SKM-1 (cell line): ENCODE results near the gene GRM5.
A peak's percentile ranks its signal among the peaks of the same experiment; 100 is the strongest.
"Not testable (repeated sequence)": the region's sequence is repeated elsewhere in the genome, so short reads cannot be mapped to it uniquely, and the experiment has no call there.

Experiments used
- DNase-seq: peaks from one replicate; lab custom pipeline; 2025; ENCODE audit not compliant: unreplicated experiment; lab: John Stamatoyannopoulos, UW

GRM5 gene

DNA sequence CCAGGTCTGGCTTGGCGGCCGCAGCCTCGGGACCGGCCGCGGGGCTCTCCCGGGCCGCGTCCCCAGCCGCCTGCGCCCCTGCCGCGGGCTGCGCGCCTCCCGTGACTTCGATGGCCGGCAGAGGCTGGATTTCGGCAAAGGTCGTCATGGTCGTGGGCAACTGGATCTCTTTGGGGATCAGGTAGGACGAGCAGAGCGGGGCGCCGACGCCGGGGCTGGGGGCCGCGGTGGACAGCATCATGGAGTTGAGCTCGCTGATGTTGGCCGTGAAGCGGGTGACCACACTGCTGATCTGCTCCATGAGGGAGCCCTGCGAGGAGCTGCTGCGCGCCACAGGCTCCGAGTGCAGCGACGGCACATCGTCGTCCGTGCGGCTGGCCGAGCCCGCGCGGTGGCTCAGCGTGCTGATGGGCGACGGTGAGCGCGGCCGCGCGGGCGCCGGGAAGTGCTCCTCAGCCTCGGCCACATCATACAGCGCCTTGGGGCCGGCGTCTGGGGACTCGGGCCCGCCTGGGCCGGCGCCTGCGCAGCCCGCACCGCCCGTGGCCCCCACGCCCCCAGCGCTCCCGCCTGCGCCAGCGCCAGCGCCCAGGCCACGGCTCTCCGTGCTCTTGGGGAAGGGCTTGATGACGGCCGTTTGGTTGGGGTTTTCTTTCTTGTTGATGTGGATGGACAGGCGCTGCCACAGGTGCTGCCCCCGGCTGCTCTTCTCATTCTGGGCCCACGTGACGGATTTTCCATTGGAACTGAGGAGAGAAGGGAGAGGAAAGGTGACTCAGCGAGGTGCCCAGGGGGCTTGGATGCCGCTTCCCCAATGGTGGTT lies 556.8 kb downstream of the GRM5 start:
- no peak for DNase-seq

DNA sequence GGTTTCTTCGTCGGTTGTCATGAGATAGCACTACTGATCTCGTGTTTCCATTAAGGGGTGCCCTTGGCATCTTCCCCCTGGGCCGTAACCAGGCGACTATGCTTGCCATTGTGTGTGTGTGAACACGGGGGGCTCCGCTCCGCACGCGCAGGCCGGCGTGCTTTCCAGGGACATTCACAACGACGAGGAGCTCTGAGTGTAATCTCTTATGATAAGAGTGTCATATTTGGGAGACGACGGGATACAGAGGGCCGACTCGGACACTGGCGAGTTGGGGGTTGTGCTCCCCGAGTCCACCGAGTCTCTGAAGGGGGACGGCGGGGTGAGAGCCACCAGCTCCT lies 557.4 kb downstream of the GRM5 start:
- no peak for DNase-seq

DNA sequence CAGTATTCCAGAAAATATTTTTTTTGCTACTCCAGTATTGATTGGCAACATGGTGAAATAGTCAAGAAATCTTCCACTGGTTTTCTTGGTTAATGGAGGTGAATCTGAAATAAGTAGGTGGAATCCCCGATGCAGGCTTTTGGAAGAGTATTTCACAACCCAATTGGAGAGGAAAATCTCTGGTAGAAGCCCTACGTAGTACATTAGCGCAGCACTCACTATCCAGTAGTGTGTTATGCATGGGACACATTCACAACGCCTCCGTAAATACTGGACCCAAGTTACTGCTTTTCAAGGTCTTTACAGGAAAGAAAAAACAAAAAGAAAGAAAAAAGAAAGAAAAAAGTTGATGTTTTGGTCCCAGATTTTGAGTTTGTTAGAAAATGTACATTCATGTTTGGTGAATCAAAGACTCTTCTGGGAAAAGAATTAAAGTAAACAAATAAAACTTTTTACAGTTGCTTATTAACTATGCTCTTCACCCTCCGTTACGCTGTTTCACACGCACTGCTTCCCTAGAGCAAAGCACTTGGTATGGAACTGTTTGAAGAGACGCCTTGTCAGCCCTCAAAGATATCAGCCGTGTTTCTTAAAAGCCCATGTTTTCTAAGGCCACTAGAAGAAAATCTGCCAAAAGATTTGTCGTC lies 557.9 kb downstream of the GRM5 start:
- DNase-seq = no peak

DNA sequence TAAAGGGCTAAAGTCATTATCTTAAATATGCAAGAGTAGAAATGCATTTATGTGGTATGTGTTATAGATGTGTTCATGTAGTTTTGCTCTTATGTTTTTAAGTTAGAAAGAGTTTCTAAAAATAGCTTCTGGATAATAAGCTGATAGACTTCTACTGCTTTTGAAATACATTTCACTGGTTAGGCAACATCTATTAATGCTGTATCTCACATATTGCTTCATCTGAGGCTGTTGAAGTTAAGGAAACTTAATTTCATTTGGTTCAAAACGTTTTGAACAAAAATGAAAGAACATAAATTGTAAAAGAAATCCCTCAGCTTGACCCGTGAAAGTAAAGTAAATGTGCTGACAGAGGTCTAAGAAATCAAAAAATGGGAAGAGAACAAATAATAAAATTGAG lies 564.2 kb downstream of the GRM5 start:
- no peak for DNase-seq

DNA sequence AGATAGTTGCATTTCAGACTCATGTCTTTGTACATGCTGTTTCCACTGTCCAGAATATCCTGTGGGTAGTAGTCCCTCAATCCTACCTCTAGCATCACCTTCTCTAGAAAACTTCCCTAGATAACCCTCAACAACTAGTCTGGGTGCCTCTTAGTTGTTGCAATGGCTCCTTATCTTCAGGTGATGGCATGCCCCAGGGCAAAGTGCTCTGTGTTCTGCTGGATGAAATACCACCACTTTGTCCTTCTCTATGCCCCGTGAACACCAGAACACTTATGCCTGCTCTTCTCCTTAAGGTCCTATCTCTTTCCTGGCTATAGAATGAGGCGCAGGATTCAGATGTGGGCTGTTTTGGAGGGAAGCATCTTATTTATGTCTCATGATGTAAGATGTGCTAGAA lies 569.9 kb downstream of the GRM5 start:
- DNase-seq = no peak

DNA sequence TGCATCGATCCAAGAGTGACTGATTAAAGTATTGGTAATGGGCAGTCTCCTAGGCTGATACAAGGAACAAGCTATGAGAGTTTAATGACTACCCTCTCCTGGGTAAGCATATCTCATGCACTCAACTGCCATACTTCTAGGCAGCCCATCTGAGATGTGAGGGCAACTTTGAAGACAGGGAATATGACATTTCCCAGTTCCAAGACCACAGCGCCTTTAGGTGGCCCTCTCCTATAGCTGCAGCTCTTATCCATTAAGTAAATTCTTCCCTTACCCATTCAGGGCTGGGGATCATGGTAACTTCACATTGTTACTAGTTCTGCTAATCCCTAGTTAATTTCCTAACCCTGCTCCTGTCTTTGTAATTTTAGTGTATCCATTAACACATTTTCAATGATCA lies 570.9 kb downstream of the GRM5 start:
- no peak for DNase-seq

DNA sequence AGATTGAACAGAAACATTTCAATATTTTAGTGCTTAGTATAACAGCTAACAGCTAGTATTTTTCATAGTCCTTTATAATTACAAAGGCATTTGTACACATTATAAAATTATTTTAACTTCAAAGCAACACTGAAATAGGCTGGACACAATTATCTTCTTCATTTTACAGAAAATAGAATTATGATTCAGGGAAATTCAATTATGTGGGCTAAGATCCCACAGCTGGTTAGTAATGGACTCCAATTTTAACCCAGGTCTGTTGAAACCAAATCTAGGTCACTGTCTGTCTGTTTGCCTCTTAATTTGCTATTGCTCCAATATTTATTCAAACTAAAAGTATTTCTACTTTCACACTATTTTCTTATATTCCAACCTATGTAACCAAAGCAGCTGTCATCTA lies 574.1 kb downstream of the GRM5 start:
- no peak for DNase-seq

DNA sequence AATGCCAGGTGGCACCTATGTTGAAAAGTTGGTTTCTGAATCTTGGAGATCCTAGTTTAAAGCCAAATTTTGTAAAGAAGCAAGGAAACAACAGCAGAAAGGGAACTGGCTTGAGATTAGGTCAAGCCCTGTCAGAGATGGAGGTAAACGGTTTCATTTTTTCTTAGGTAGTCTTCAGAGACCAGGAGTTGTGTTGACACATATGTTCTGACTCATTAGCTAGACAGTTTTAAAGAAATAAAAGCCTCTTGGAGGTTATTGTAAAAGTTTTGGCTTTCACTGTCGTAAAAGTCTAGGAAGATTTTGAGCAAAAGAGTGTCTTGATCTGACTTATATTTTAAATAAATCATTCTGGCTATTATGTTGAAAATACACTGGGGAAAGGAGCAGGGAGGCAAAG lies 576.8 kb downstream of the GRM5 start:
- no peak for DNase-seq

DNA sequence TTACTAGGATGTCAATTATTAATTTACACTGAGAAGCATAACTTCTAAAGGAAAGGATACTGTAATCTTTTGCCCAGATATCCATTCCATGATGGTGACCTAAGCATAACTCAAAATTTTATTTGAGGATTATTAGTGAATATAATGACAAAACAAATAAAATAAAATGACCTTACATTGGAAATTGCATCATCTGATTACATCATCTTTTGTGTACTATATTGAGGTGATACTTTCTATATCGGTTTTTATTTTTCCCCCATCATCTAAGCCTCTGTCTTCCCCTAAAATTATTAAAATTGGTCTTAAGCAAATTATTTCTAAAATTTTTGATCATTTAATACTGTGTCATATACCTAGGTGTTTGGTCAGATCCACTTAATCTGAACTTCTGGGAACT lies 578.1 kb downstream of the GRM5 start:
- DNase-seq = no peak

DNA sequence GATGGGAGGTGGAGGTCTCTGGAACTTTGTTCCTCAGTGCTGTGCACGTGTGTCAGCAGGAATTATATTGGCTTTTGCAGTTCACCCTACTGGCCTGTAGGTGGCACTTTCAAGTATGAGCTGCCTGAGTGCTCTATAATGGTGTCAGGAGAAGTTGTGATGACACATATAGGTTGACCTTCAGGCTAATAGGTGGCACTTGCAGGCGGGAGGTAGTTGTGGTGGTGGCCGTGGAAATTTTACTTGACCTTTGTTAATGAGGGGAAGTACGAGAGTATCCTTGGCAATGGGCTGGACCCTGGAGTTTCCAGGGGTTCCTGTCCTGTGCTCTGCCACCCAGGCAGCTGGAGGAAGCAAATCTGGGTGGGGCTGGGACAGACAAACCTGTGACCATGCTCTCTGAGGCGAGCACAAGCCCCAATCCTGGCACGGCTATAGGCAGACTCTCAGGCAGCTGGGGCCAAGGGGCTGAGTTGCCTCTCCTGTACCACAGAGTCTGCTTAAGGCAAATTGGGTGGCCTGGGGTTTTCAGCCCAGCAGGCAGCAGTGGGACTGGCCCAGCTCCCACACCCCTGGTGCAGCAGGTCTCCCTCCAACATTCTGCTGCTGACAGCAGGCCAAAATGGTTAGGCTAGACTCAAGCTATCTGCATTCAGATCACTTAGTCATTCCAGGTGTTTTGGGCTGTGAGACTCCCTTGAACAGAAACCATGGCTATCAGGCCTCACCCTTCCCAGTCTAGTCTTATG lies 580.7 kb downstream of the GRM5 start:
- peak; percentile 38 for DNase-seq

DNA sequence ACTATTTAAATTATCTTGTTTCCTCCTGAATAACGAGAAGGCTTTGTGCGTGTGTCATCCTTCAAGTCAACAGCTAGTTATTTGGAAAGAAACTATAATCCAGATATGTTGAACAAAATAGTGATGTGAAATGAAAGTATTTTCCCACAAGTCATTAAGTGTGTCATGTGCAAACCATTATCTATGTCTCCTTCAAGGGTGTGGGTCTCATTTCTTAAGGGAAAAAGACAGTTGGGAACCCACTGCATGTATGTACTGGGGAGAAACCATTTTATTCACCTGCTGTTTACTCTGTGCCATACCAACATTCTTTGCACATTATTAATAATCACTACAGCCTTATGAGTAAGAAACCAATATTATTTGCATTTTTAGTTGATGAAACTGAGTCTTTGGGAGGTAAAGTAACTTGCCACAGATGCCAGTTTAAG lies 582.9 kb downstream of the GRM5 start:
- no peak for DNase-seq

DNA sequence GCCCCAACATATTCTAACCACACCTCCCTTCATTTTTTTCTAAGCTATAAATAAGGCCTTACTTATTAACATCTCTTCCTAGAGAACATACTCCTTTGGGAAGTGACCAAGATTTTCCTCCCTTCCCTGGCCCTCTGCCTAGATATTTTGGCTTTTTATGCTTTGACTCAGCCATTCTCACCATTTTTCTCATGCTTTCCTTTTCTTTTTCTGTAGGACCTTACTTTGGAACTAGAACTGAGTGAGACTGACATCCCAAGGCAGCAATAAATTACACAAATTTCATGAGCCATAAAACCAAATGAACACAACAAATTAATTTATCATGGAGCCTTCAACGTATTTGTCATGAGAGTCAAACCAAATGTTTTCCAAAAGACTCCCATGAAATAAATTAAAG lies 585.6 kb downstream of the GRM5 start:
- no peak for DNase-seq

DNA sequence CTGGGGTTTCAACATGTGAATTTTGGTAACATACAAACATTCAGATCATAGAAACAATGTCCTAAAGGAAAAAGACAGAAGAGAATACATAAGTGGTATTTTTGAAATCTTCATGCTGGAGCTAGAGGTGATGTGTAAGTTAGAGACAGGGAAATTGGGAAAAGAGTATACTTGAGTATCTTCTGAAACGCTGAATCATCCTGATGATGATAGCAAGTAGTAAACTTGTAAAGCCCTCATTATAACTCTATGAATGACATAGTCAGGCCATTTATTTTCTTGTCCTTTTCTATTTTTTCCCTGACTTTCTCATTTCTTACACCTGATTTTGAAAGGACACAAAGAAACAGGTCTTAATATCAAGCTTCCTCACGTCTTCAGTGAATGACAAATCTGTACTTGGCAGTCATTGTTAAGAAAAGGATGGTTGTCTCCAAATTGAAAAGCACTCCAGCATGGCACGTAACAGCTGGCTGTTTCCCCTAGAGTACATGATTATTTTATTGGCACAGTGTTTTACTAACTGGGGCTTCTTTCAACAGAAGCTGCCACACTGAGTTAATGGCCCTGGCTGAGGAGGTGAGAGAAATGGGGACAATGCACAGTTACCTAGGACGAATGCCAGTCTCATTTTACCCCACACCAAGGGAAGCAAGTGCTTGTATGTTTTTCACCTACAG lies 587.5 kb downstream of the GRM5 start:
- DNase-seq = no peak

DNA sequence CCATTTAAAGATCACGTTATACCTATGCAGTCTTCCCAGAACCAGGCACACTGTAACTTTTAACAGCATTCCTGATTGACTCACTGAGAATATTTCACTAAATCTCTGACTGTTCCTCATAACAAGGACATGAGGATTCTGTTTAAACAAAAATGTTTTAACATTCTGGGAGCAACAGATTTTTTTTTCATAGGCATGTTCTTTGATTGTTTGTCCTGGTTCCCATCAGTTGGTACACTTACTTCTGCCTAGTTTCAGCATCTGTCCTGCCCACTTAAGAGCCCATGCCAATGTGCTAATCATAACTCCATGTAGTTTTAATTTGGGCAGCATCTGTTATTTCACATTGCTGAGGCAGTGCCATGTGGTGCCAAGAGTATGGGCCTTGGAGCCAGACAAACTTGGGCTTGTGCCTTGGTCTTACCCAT lies 589.8 kb downstream of the GRM5 start:
- no peak for DNase-seq

DNA sequence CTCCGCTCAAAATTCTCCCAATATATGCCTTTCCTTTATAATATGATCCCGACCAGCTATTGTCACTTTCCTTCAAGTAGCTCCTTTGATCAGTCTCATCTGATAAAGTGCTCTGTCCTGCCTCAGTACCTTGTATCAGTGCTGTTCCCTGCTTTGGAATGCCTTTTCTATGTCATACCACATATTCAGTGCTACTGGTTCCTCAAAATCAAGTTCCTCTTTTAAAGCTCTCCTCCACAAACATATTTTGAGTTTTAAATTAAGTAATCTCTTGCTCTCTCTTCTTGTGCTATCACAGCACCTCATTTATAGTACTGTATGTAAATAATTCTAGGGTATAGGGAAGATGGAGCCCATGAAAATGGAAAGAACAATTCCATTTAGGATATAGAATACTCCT lies 591.1 kb downstream of the GRM5 start:
- peak; percentile 73 for DNase-seq

DNA sequence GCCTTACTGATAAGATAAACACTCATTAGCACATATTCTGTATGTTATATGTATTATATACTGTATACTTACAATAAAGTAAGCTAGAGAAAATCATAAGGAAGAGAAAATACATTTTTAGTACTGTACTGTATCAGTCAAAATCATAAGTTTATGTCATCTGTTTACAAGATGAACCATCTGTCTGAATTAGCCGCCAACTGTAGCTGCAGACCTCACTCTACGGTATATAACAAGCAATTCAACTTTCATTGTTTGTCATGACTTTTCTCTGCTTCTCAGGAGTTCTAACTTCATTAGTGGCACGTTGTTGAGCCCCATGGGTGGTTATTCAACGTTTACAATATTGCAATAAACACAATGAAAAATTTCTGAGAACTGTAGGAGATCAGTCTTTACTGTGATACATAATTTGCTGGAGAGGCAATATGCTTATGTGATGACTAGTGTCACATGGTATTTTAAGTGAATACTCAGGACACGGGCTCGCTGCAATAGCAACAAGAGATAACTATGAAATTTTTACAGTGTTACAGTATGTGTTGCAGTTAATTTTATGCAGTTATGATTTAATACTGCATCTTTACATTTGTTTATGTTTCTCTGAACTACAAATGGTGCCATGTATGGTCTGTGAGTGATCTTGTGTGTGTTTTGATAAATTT lies 596.1 kb downstream of the GRM5 start:
- DNase-seq = no peak

DNA sequence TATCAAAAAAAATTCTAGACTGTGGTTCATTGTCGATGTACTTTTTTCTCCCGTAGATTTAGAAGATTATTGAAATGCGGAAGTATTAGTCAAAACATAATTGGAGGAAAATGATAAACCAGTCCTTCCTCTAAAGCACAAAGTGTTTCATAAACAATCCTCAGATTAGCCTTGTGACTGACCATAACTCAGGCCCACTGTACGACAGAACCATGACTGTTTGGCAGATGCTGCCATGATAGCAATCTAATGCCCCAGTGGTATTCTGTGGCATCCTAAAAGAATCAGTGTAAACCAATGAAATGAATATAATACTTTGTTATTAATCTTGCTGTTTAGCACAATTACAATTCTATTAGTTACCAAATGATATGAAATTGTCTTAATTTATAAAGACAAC lies 601.3 kb downstream of the GRM5 start:
- DNase-seq = no peak

DNA sequence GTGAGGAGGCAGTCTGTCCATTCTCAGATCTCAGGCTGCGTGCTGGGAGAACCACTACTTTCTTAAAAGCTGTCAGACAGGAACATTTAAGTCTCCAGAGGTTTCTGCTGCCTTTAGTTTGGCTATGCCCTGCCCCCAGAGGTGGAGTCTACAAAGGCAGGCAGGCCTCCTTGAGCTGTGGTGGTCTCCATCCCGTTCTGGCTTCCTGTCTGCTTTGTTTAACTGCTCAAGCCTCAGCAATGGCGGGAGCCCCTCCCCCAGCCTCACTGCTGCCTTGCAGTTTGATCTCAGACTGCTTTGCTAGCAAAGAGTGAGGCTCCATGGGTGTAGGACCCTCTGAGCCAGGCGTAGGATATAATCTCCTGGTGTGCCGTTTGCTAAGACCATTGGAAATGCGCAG lies 602.5 kb downstream of the GRM5 start:
- DNase-seq = not testable (repeated sequence)

DNA sequence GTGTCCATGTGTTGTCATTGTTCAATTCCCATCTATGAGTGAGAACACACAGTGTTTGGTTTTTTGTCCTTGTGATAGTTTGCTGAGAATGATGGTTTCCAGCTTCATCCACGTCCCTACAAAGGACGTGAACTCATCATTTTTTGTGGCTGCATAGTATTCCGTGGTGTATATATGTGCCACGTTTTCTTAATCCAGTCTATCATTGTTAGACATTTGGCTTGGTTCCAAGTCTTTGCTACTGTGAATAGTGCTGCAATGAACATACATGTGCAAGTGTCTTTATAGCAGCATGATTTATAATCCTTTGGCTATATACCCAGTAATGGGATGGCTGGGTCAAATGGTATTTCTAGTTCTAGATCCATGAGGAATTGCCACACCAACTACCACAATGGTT lies 607.7 kb downstream of the GRM5 start:
- not testable (repeated sequence) for DNase-seq

DNA sequence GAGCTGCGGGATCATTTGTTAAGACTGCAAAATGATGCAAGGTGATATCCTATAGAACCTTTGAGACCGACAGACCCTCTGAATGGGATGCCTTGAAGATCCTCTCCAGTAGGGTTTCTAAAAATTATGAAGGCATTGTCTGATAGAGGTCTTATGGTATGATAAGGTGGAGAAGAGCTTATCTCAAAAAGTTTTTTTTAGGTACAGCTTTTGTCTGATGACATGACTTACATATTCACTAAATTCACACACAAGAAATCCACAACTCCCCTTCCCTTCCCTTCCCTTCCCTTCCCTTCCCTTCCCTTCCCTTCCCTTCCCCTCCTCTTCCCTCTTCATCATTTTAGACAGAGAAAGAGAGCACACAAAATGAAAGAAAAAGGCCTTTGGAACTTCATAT lies 609.8 kb downstream of the GRM5 start:
- no peak for DNase-seq

DNA sequence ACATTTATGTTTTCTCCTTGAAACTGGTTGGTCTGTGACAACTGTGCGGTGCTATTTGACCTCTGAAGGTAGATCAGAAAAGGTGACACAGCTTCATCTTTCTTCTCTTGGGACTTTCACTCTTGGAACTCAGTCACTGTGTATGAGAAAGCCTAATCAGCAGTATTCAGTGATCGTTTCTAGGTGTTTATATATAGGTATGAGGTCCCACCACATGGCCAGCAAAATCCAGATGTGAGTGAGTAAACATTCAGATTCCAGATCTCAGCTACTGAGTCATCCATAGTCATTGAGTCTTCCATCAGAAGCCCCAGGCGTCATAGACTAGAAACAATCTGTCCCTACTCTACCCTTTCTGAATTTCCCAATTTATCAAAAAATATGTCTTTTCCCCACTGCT lies 610.9 kb downstream of the GRM5 start:
- DNase-seq = no peak
